Panc1 (cell line): ENCODE results near the gene MAIP1.

Experiments used
- POLR2AphosphoS5 ChIP-seq: IDR thresholded peaks from 2 replicates; pipeline ENCODE4 v1.6.1; 2012; ENCODE audit warnings: mild to moderate bottlenecking, low read depth, low read length, moderate library complexity
- SIN3A ChIP-seq: IDR thresholded peaks from 2 replicates; pipeline ENCODE4 v1.6.1; 2012; ENCODE audit warnings: low read depth, mild to moderate bottlenecking, low read length, moderate library complexity, borderline replicate concordance; ENCODE audit not compliant: insufficient read depth
- TF ChIP-seq, protein P1 (sequence below): fragments of 450-650 bp; IDR thresholded peaks from 2 replicates; pipeline ENCODE4 v1.5.1; 2017; ENCODE audit warnings: mild to moderate bottlenecking
- TF ChIP-seq, protein P2 (sequence below), 2 experiments: IDR thresholded peaks; 2 replicates each; pipeline ENCODE4 v1.6.1; 2011 to 2012; ENCODE audit warnings: low read depth in 2 of 2, control low read depth in 1 of 2, low read length in 1 of 2, mild to moderate bottlenecking in 1 of 2, moderate library complexity in 1 of 2; ENCODE audit not compliant: insufficient read depth in 1 of 2

DNA sequence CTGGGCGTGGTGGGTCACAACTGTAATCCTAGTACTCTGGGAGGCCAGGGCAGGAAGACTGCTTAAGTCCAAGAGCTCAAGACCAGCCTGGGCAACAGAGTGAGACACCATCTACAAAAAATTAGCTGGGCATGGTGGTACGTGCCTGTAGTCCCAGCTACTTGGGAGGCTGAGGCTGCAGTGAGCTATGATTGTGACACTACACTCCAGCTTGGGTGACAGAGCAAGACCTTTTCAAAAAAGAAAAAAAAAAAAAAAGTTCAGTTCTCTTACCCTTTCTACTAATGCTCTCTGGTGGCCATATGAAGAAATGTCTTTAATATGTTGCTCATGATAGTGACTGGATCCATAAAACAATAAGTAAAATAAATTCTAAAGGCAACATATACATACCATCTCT lies 15.0 kb upstream of the MAIP1 start:
- TF ChIP-seq, protein P1, sequence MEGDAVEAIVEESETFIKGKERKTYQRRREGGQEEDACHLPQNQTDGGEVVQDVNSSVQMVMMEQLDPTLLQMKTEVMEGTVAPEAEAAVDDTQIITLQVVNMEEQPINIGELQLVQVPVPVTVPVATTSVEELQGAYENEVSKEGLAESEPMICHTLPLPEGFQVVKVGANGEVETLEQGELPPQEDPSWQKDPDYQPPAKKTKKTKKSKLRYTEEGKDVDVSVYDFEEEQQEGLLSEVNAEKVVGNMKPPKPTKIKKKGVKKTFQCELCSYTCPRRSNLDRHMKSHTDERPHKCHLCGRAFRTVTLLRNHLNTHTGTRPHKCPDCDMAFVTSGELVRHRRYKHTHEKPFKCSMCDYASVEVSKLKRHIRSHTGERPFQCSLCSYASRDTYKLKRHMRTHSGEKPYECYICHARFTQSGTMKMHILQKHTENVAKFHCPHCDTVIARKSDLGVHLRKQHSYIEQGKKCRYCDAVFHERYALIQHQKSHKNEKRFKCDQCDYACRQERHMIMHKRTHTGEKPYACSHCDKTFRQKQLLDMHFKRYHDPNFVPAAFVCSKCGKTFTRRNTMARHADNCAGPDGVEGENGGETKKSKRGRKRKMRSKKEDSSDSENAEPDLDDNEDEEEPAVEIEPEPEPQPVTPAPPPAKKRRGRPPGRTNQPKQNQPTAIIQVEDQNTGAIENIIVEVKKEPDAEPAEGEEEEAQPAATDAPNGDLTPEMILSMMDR: peak; percentile 51
- TF ChIP-seq SIN3A (no peak), POLR2AphosphoS5 (no peak)
- TF ChIP-seq, protein P2, sequence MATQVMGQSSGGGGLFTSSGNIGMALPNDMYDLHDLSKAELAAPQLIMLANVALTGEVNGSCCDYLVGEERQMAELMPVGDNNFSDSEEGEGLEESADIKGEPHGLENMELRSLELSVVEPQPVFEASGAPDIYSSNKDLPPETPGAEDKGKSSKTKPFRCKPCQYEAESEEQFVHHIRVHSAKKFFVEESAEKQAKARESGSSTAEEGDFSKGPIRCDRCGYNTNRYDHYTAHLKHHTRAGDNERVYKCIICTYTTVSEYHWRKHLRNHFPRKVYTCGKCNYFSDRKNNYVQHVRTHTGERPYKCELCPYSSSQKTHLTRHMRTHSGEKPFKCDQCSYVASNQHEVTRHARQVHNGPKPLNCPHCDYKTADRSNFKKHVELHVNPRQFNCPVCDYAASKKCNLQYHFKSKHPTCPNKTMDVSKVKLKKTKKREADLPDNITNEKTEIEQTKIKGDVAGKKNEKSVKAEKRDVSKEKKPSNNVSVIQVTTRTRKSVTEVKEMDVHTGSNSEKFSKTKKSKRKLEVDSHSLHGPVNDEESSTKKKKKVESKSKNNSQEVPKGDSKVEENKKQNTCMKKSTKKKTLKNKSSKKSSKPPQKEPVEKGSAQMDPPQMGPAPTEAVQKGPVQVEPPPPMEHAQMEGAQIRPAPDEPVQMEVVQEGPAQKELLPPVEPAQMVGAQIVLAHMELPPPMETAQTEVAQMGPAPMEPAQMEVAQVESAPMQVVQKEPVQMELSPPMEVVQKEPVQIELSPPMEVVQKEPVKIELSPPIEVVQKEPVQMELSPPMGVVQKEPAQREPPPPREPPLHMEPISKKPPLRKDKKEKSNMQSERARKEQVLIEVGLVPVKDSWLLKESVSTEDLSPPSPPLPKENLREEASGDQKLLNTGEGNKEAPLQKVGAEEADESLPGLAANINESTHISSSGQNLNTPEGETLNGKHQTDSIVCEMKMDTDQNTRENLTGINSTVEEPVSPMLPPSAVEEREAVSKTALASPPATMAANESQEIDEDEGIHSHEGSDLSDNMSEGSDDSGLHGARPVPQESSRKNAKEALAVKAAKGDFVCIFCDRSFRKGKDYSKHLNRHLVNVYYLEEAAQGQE (IDR thresholded peaks at IDR 0.05; ENCODE audit: insufficient read depth in 1 of 2, low read depth in 2 of 2, low read length in 1 of 2): no peak
